OCI-LY3 (cell line): ENCODE measurements around the gene CCL4.

Experiments
- H2AFZ ChIP-seq: fragments of 200-600, 300-600 bp; shearing (Covaris generic); 2 replicates; pipeline ENCODE4 v1.6.0; 2014; ENCODE audit warnings: antibody characterized with exemption, low read depth, low read length
- H3K27ac ChIP-seq: fragments of 200-600, 300-600 bp; sonication (generic); 2 replicates; pipeline ENCODE4 v1.5.1; 2014; ENCODE audit warnings: mild to moderate bottlenecking, low read length, moderate library complexity, mixed read lengths
- H3K27me3 ChIP-seq: fragments of 200-600, 300-600 bp; sonication (generic); 2 replicates; pipeline ENCODE4 v1.6.1; 2014; ENCODE audit warnings: low read depth, low read length, mixed read lengths
- H3K36me3 ChIP-seq: fragments of 200-600, 300-600 bp; sonication (generic); replicated peaks from 2 replicates; pipeline ENCODE3; 2014; ENCODE audit warnings: low read depth, low read length, mixed read lengths
- H3K4me1 ChIP-seq: fragments of 300-600, 200-600 bp; sonication (generic); 2 replicates; pipeline ENCODE4 v1.6.1; 2014; ENCODE audit warnings: low read length, mixed read lengths
- H3K4me2 ChIP-seq: fragments of 200-600, 300-600 bp; sonication (generic); 2 replicates; pipeline ENCODE4 v1.6.1; 2014; ENCODE audit warnings: low read length, mixed read lengths
- H3K4me3 ChIP-seq: fragments of 300-600, 200-600 bp; sonication (generic); 2 replicates; pipeline ENCODE4 v1.5.1; 2014; ENCODE audit warnings: antibody characterized with exemption, mild to moderate bottlenecking, low read length, moderate library complexity
- H3K79me2 ChIP-seq: fragments of 300-600, 200-600 bp; shearing (Covaris generic); 2 replicates; pipeline ENCODE4 v1.6.1; 2014; ENCODE audit warnings: mild to moderate bottlenecking, low read length, mixed read lengths
- H3K9ac ChIP-seq: fragments of 300-600, 200-600 bp; shearing (Covaris generic); 2 replicates; pipeline ENCODE4 v1.6.0; 2014; ENCODE audit warnings: mild to moderate bottlenecking, low read length, moderate library complexity
- H3K9me3 ChIP-seq: fragments of 200-600, 300-600 bp; shearing (Covaris generic); 2 replicates; pipeline ENCODE4 v1.6.1; 2014; ENCODE audit warnings: low read length, mixed read lengths; ENCODE audit not compliant: insufficient read depth
- H4K20me1 ChIP-seq: fragments of 200-600, 300-600 bp; sonication (generic); 2 replicates; pipeline ENCODE4 v1.6.1; 2016; ENCODE audit warnings: low read length, mixed read lengths; ENCODE audit not compliant: insufficient read depth
- CTCF ChIP-seq: fragments of 200-600, 300-600 bp; sonication (generic); IDR thresholded peaks from 2 replicates; pipeline ENCODE4 v1.5.1; 2014; ENCODE audit warnings: antibody characterized with exemption, low read length, low read depth
- EZH2phosphoT487 ChIP-seq: fragments of 200-600 bp; shearing (Covaris generic); IDR thresholded peaks from 2 replicates; pipeline ENCODE4 v1.6.1; 2018; ENCODE audit warnings: antibody characterized with exemption, mixed run types, low read depth

The CCL4 gene

DNA sequence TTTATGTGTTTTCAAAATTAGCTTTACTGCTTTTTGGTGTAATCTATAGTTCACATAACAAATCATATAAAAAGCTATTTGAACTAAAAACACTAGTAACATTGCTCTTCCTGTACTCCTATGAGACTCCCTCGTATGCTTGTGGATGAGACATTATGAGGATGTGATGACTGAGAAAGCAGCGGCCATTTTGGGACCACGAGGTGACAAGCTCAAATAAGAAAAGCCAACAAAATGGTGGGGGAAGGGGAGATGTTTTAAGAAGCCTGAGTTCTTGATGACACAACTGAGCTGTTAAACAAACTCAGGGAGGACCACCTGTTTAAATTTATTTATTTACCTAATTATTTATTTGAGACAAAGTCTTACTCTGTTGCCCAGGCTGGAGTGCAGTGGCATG lies 35.1 kb upstream of the CCL4 start:
- Histone ChIP-seq H3K4me1 (peaks cover 11% of the 10 kb centered on the region), H3K79me2 (no peaks in the 10 kb centered on the region), H3K27ac (no peak overlapping the region), H3K4me3 (no peak overlapping the region), H3K36me3 (no peaks in the 10 kb centered on the region), H4K20me1 (no peaks in the 10 kb centered on the region), H3K27me3 (peaks cover 20% of the 10 kb centered on the region), H2AFZ (peak overlapping the region; percentile 52; the same call in 1 of the 2 replicates), H3K4me2 (no peak overlapping the region), H3K9ac (no peak overlapping the region), H3K9me3 (no peaks in the 10 kb centered on the region)
- no peak for TF ChIP-seq CTCF
- no peak for TF ChIP-seq EZH2phosphoT487

DNA sequence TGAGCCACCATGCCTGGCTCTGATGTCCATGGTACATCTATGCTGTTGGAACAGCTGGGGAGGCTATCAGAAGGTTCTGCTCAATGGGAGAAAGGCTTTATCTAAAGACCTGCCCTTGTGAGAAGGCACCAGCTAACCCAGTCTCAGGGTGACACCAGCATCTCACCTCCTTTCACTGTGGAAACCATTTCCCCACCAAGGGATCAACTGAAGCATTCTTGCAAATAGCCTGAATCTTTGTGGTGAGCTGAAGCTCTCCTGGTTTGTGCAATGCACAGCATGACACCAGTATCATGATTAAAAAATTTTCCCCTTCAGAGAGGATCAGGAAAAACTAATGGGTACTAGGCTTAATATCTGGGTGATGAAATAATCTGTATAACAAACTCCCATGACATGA lies 34.5 kb upstream of the CCL4 start:
- Histone ChIP-seq H3K27ac (no peak overlapping the region), H3K9me3 (no peaks in the 10 kb centered on the region), H3K27me3 (peaks cover 20% of the 10 kb centered on the region), H3K4me3 (no peak overlapping the region), H3K36me3 (no peaks in the 10 kb centered on the region), H2AFZ (no peak overlapping the region), H3K79me2 (no peaks in the 10 kb centered on the region), H4K20me1 (no peaks in the 10 kb centered on the region), H3K4me2 (no peak overlapping the region), H3K4me1 (peaks cover 14% of the 10 kb centered on the region), H3K9ac (no peak overlapping the region)
- TF ChIP-seq CTCF = no peak
- TF ChIP-seq EZH2phosphoT487 = no peak

DNA sequence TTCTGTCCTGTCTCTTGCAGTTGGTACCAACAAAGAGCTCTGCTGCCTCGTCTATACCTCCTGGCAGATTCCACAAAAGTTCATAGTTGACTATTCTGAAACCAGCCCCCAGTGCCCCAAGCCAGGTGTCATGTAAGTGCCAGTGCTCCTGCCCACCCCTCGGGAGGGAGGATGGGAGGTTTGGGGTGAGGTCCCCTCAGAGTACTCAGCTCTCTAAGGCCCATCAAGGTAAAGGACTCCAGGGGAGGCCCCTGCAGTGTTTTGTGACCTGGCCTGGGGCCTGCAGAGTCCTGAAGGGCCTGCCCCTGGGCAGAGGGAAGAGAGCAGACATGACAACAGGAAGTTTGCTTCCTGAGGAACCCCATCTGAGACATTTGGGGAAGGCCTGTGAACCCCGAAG lies 33.2 kb upstream of the CCL4 start:
- H3K36me3 ChIP-seq = no peaks in the 10 kb centered on the region
- no peak overlapping the region for H2AFZ ChIP-seq
- H3K79me2 ChIP-seq = no peaks in the 10 kb centered on the region
- no peak overlapping the region for H3K4me3 ChIP-seq
- TF ChIP-seq CTCF (no peak), EZH2phosphoT487 (no peak)
- H3K4me1 ChIP-seq = peaks cover 21% of the 10 kb centered on the region
- H3K9me3 ChIP-seq = no peaks in the 10 kb centered on the region
- peaks cover 20% of the 10 kb centered on the region for H3K27me3 ChIP-seq
- H3K4me2 ChIP-seq = no peak overlapping the region
- H3K9ac ChIP-seq = no peak overlapping the region
- H4K20me1 ChIP-seq = no peaks in the 10 kb centered on the region
- H3K27ac ChIP-seq = no peak overlapping the region

DNA sequence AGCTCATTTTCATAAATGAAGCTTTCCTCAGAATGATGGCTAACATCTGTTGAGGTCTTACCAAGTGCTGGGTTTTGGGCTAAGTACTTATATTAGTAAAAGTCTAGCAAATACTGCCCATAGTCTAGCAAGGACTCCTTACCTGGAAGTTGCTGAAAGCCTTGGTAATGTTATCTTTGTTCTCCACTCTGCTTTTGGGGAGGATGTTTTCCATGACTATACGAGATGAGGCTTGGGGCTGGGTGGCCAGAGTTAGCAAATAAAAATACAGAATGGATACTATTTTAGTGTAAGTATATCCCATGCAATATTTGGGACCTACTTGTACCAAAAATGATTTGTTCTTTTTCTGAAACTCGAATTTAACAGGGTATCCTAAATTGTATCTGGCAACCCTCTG lies 31.9 kb upstream of the CCL4 start:
- TF ChIP-seq EZH2phosphoT487 (no peak), CTCF (no peak)
- H3K4me2 ChIP-seq = no peak overlapping the region
- H4K20me1 ChIP-seq = no peaks in the 10 kb centered on the region
- no peak overlapping the region; the same call in 1 of the 2 replicates for H2AFZ ChIP-seq
- H3K4me3 ChIP-seq = no peak overlapping the region
- H3K9ac ChIP-seq = no peak overlapping the region
- H3K79me2 ChIP-seq = no peaks in the 10 kb centered on the region
- no peak overlapping the region for H3K27ac ChIP-seq
- H3K9me3 ChIP-seq = no peaks in the 10 kb centered on the region
- H3K4me1 ChIP-seq = peaks cover 21% of the 10 kb centered on the region
- peaks cover 11% of the 10 kb centered on the region for H3K27me3 ChIP-seq
- no peaks in the 10 kb centered on the region for H3K36me3 ChIP-seq
